ENCODE data around the gene KAT2B. TPM values are rescaled to one million over a fixed set of nuclear protein-coding genes. Genes with fewer than 3 reads are reported as not detected.

The KAT2B gene
- total RNA-seq, 1 experiment from 2014 or later = 3.2 TPM

- POLR2A ChIA-PET (ENCODE audit: unreplicated experiment) = no interaction called here
- Histone ChIP-seq H3K4me3 (no peak overlapping the region), H3K79me2 (ENCODE audit: low read depth) (no peaks in the 10 kb centered on the region), H3K27me3 (ENCODE audit: insufficient read depth, low read depth) (no peaks in the 10 kb centered on the region), H3K9me2 (ENCODE audit: insufficient read depth) (no peaks in the 10 kb centered on the region), H3K36me3 (ENCODE audit: low read depth) (no peaks in the 10 kb centered on the region), H3F3A (ENCODE audit: insufficient read depth, low read depth) (no peaks in the 10 kb centered on the region), H3K4me2 (no peak overlapping the region), H4K20me1 (ENCODE audit: insufficient read depth) (no peaks in the 10 kb centered on the region), H2AFZ (no peak overlapping the region), H3K27ac (no peak overlapping the region), H3K9me3 (ENCODE audit: insufficient read depth, low read depth) (no peaks in the 10 kb centered on the region), H3K4me1 (replicated peaks; ENCODE audit: insufficient read depth) (no peaks in the 10 kb centered on the region)
- no TSS peak for BruUV-seq (replicated peaks)
- no peak for DNase-seq
- intact Hi-C loops (cut with micrococcal nuclease; ENCODE audit: unreplicated experiment) = no loop called here
- CTCF ChIA-PET = no interaction called here
- TF ChIP-seq EZH2 (IDR thresholded peaks at IDR 0.05; ENCODE audit: low read depth) = no peak
- no peak for TF ChIP-seq CTCF (conservative IDR thresholded peaks at IDR 0.05)
Measured at GRCh38 chr3:20130106-20130505, 89.9 kb downstream of the KAT2B start.

- no peak for DNase-seq
- ChIA-PET CTCF (no interaction called here), POLR2A (ENCODE audit: unreplicated experiment) (no interaction called here)
- H3K27ac ChIP-seq = no peak overlapping the region
- H3K9me3 ChIP-seq (ENCODE audit: insufficient read depth, low read depth) = no peaks in the 10 kb centered on the region
- no peaks in the 10 kb centered on the region for H3F3A ChIP-seq (ENCODE audit: insufficient read depth, low read depth)
- TF ChIP-seq EZH2 (IDR thresholded peaks at IDR 0.05; ENCODE audit: low read depth) = no peak
- no peak for TF ChIP-seq CTCF (conservative IDR thresholded peaks at IDR 0.05)
- no peaks in the 10 kb centered on the region for H3K4me1 ChIP-seq (replicated peaks; ENCODE audit: insufficient read depth)
- H3K36me3 ChIP-seq (ENCODE audit: low read depth) = no peaks in the 10 kb centered on the region
- intact Hi-C loops (cut with micrococcal nuclease; ENCODE audit: unreplicated experiment) = no loop called here
- H3K9me2 ChIP-seq (ENCODE audit: insufficient read depth) = no peaks in the 10 kb centered on the region
- no peak overlapping the region for H3K4me3 ChIP-seq
- no peak overlapping the region for H2AFZ ChIP-seq
- no peaks in the 10 kb centered on the region for H3K79me2 ChIP-seq (ENCODE audit: low read depth)
- H3K4me2 ChIP-seq = no peak overlapping the region
- no TSS peak for BruUV-seq (replicated peaks)
- H3K27me3 ChIP-seq (ENCODE audit: insufficient read depth, low read depth) = no peaks in the 10 kb centered on the region
- H4K20me1 ChIP-seq (ENCODE audit: insufficient read depth) = no peaks in the 10 kb centered on the region
Measured at GRCh38 chr3:20136231-20136630, 96.0 kb downstream of the KAT2B start.

- no peak for DNase-seq
- H3K4me2 ChIP-seq = no peak overlapping the region
- H3K4me3 ChIP-seq = no peak overlapping the region
- TF ChIP-seq CTCF (conservative IDR thresholded peaks at IDR 0.05) (no peak), EZH2 (IDR thresholded peaks at IDR 0.05; ENCODE audit: low read depth) (no peak)
- H3K27me3 ChIP-seq (ENCODE audit: insufficient read depth, low read depth) = no peaks in the 10 kb centered on the region
- intact Hi-C loops (cut with micrococcal nuclease; ENCODE audit: unreplicated experiment) = no loop called here
- CTCF ChIA-PET = interaction anchor here (0.7 kb wide), 1 partner anchor 1072 kb away, joined by 5 read pairs; no protein-coding TSS in a partner anchor
- H3K9me2 ChIP-seq (ENCODE audit: insufficient read depth) = no peaks in the 10 kb centered on the region
- no peaks in the 10 kb centered on the region for H3F3A ChIP-seq (ENCODE audit: insufficient read depth, low read depth)
- BruUV-seq (replicated peaks) = no TSS peak
- H3K9me3 ChIP-seq (ENCODE audit: insufficient read depth, low read depth) = no peaks in the 10 kb centered on the region
- no peaks in the 10 kb centered on the region for H4K20me1 ChIP-seq (ENCODE audit: insufficient read depth)
- H3K79me2 ChIP-seq (ENCODE audit: low read depth) = no peaks in the 10 kb centered on the region
- H3K27ac ChIP-seq = no peak overlapping the region
- H3K4me1 ChIP-seq (replicated peaks; ENCODE audit: insufficient read depth) = no peaks in the 10 kb centered on the region
- POLR2A ChIA-PET (ENCODE audit: unreplicated experiment) = no interaction called here
- H3K36me3 ChIP-seq (ENCODE audit: low read depth) = no peaks in the 10 kb centered on the region
- H2AFZ ChIP-seq = no peak overlapping the region
Measured at GRCh38 chr3:20137647-20138046, 97.4 kb downstream of the KAT2B start.

Measured in PC-9 (cell line).